ENCODE measurements around the gene DNAJC3. TPM values are rescaled to one million over a fixed set of nuclear protein-coding genes. Genes with fewer than 3 reads are reported as not detected.
A peak's percentile ranks its signal among the peaks of the same experiment; 100 is the strongest.

Gene DNAJC3
- total and polyA plus RNA-seq, 2 of the 8 experiments (the other 6 are each of a cell fraction or from before 2014, with no cell fraction given): 4.3 to 24.1 TPM

DNA sequence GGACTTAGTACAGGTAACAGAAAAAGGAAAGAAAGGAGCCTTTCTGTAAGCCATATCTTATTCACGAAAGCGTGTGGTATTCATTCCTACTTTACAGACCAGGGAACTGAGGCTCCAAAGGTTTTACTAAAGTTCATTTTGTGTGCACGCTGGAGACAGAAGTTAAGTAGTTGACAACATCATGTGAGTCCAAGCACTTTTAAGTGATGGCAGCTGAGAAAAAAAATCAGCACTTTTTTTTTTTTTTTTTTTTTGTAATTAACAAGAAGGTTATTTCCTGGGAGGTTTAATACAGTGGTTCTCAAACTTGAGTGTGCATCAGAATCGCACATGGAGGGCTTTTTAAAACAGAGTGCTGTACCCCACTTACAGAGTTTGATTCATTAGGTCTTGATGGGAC, 2.0 kb downstream of the DNAJC3 start:
- WGBS, 2 experiments (ENCODE audit: extremely low coverage in 1 of 2, insufficient coverage in 1 of 2, insufficient read length in 1 of 2, insufficient replicate concordance in 2 of 2, low coverage in 1 of 2, low lambda C conversion rate in 2 of 2, missing lambda C conversion rate in 1 of 2): 85% methylated on average over 4 of the region's 4 CpGs; no CpG with 5 or more reads in 1 of the 2 experiments
- H4K20me1 ChIP-seq (replicated peaks in 1 of 2; ENCODE audit: control insufficient read depth in 1 of 2, insufficient read depth in 2 of 2, low read length in 2 of 2): peaks cover 0 to 5% of the 10 kb centered on the region in 2 experiments
- no peak for FAIRE-seq

More for the DNA sequence above, 2.0 kb downstream of the DNAJC3 start:
- H3K27me3 ChIP-seq (replicated peaks in 1 of 4; ENCODE audit: control insufficient read depth in 3 of 4, extremely low read depth in 1 of 4, insufficient read depth in 3 of 4, low read length in 3 of 4): no peaks in the 10 kb centered on the region
- ChIA-PET CTCF (ENCODE audit: partially characterized antibody) (interaction anchor here (0.6 kb wide), 1 partner anchor 19 kb away, joined by 3 read pairs; no protein-coding TSS in a partner anchor), POLR2A (ENCODE audit: partially characterized antibody) (no interaction called here)
- peaks cover 2% of the 10 kb centered on the region; the same call in 1 of the 2 replicates for H3K79me1 ChIP-seq (ENCODE audit: low read depth, low read length)
- peak overlapping the region in 1 of 2 experiments; percentile 82; a peak in 1 of 4 replicates for H3K4me2 ChIP-seq (ENCODE audit: insufficient read depth in 1 of 2, low read depth in 2 of 2, low read length in 2 of 2)
- no peak overlapping the region for H3K4me3 ChIP-seq (ENCODE audit: extremely low read depth in 1 of 4, insufficient read depth in 2 of 4, low read depth in 3 of 4, low read length in 4 of 4)
- H4K5ac ChIP-seq (ENCODE audit: insufficient read length, low read depth, low read length): no peak overlapping the region
- H4K8ac ChIP-seq (ENCODE audit: extremely low read depth, insufficient read depth, low read length): no peak overlapping the region
- H3K79me2 ChIP-seq (ENCODE audit: control insufficient read depth in 1 of 2, insufficient read depth in 2 of 2, low read length in 2 of 2): peaks cover 0 to 49% of the 10 kb centered on the region in 2 experiments; a peak in 2 of 4 replicates
- no peak for DNase-seq (ENCODE audit: low read depth in 1 of 2, low spot score in 2 of 2)
- no peak overlapping the region for H4K91ac ChIP-seq (replicated peaks; ENCODE audit: insufficient read length, low read length)
- no peak overlapping the region for H3K56ac ChIP-seq (replicated peaks; ENCODE audit: insufficient read length, low read depth, low read length)
- H2BK12ac ChIP-seq (ENCODE audit: low read depth, low read length): no peak overlapping the region
- H3K27ac ChIP-seq (ENCODE audit: low read depth, low read length): no peak overlapping the region
- no peak overlapping the region for H2BK15ac ChIP-seq (ENCODE audit: low read length)
- H2BK120ac ChIP-seq (replicated peaks; ENCODE audit: low read depth, low read length): no peak overlapping the region
- H3K9me3 ChIP-seq (ENCODE audit: insufficient read depth in 2 of 2, low read depth in 1 of 2, low read length in 1 of 2): no peaks in the 10 kb centered on the region
- H3K23me2 ChIP-seq (ENCODE audit: low read depth, low read length): peaks cover 9% of the 10 kb centered on the region
- no peak overlapping the region for H3K14ac ChIP-seq (ENCODE audit: insufficient read length)
- H3K9ac ChIP-seq (replicated peaks in 1 of 4; ENCODE audit: extremely low read depth in 1 of 4, low read depth in 3 of 4, low read length in 3 of 4): no peak overlapping the region
- H2AK5ac ChIP-seq (ENCODE audit: low read depth, low read length): no peak overlapping the region
- no peak overlapping the region for H2BK20ac ChIP-seq (ENCODE audit: low read length)
- H3K4ac ChIP-seq (replicated peaks; ENCODE audit: insufficient read length, low read depth, low read length): no peak overlapping the region
- no peaks in the 10 kb centered on the region for H3K36me3 ChIP-seq (ENCODE audit: control insufficient read depth in 2 of 4, insufficient read depth in 4 of 4, low read length in 3 of 4)
- no peak overlapping the region for H2BK5ac ChIP-seq (ENCODE audit: low read depth, low read length)
- no peak for TF ChIP-seq TAF1 (IDR thresholded peaks at IDR 0.05; ENCODE audit: low read depth, low read length)
- TF ChIP-seq CHD2 (IDR thresholded peaks at IDR 0.05; ENCODE audit: low read length): no peak
- TF ChIP-seq JUND (IDR thresholded peaks at IDR 0.05; ENCODE audit: low read length): no peak
- TF ChIP-seq, protein P1, sequence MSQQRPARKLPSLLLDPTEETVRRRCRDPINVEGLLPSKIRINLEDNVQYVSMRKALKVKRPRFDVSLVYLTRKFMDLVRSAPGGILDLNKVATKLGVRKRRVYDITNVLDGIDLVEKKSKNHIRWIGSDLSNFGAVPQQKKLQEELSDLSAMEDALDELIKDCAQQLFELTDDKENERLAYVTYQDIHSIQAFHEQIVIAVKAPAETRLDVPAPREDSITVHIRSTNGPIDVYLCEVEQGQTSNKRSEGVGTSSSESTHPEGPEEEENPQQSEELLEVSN (IDR thresholded peaks at IDR 0.05): no peak
- H2AFZ ChIP-seq (ENCODE audit: low read length): no peak overlapping the region
- no peak overlapping the region for H3K23ac ChIP-seq (ENCODE audit: insufficient read length)
- no peaks in the 10 kb centered on the region for H3K4me1 ChIP-seq (replicated peaks in 1 of 4; ENCODE audit: control insufficient read depth in 3 of 4, insufficient read depth in 4 of 4, low read length in 3 of 4)
- no peak overlapping the region for H3K18ac ChIP-seq (ENCODE audit: extremely low read depth, low read length)
